HepG2 (cell line): ENCODE results near the gene DCTN1. TPM values are rescaled to one million over a fixed set of nuclear protein-coding genes. Genes with fewer than 3 reads are reported as not detected.

Source experiments
- AHR ChIP-seq: IDR thresholded peaks from 2 replicates; pipeline ENCODE4 v1.6.1; 2018; ENCODE audit warnings: missing genetic modification reagents, missing compliant biosample characterization
- FOXK2 ChIP-seq: fragments of 450-650 bp; IDR thresholded peaks from 2 replicates; pipeline ENCODE4 v1.6.1; 2016
- GTF3A ChIP-seq: sonication (generic); formaldehyde crosslinking; conservative IDR thresholded peaks from 2 replicates; pipeline ENCODE4 v1.4.0; 2020; ENCODE audit warnings: mild to moderate bottlenecking, missing genetic modification reagents
- HCFC1 ChIP-seq: fragments of 150-350 bp; IDR thresholded peaks from 2 replicates; pipeline ENCODE4 v1.6.1; 2014; ENCODE audit warnings: low read depth, low read length
- HNRNPUL1 ChIP-seq: fragments of 200-400 bp; formaldehyde crosslinking; IDR thresholded peaks from 2 replicates; pipeline ENCODE4 v1.6.1; 2017; ENCODE audit warnings: low read depth, mild to moderate bottlenecking, low read length, moderate library complexity
- MAFK ChIP-seq, 2 experiments: IDR thresholded peaks in 1 of 2; conservative IDR thresholded peaks in 1 of 2; 2 replicates each; pipeline ENCODE4 v1.6.1; 2011; ENCODE audit warnings: improper control_type of control experiment in 2 of 2, low read length in 2 of 2
- MATR3 ChIP-seq: sonication (generic); formaldehyde crosslinking; IDR thresholded peaks from 2 replicates; pipeline ENCODE4 v1.4.0; 2020; ENCODE audit warnings: missing genetic modification reagents
- MEIS1 ChIP-seq: sonication (generic); formaldehyde crosslinking; IDR thresholded peaks from 2 replicates; pipeline ENCODE4 v1.9.0; 2021; ENCODE audit warnings: mild to moderate bottlenecking, missing genetic modification reagents, moderate library complexity, borderline replicate concordance
- MTF2 ChIP-seq: sonication (generic); formaldehyde crosslinking; IDR thresholded peaks from 2 replicates; pipeline ENCODE4 v1.5.0; 2020; ENCODE audit warnings: missing genetic modification reagents, borderline replicate concordance
- MYC ChIP-seq: sonication (generic); formaldehyde crosslinking; IDR thresholded peaks from 2 replicates; pipeline ENCODE4 v1.9.0; 2021; ENCODE audit warnings: missing genetic modification reagents, borderline replicate concordance
- RAD51 ChIP-seq: fragments of 450-650 bp; IDR thresholded peaks from 2 replicates; pipeline ENCODE4 v1.6.1; 2016; ENCODE audit warnings: borderline replicate concordance
- REXO4 ChIP-seq: sonication (generic); formaldehyde crosslinking; IDR thresholded peaks from 2 replicates; pipeline ENCODE4 v1.8.0; 2022; ENCODE audit warnings: missing genetic modification reagents, mild to moderate bottlenecking, borderline replicate concordance
- RFX1 ChIP-seq: fragments of 450-650 bp; IDR thresholded peaks from 2 replicates; pipeline ENCODE4 v1.6.1; 2017
- ZNF180 ChIP-seq: sonication (generic); formaldehyde crosslinking; IDR thresholded peaks from 2 replicates; pipeline ENCODE4 v1.4.0; 2020; ENCODE audit warnings: low read depth, missing genetic modification reagents, borderline replicate concordance
- ZNF572 ChIP-seq: sonication (generic); formaldehyde crosslinking; IDR thresholded peaks from 2 replicates; pipeline ENCODE4 v1.5.1; 2020; ENCODE audit warnings: mild to moderate bottlenecking, missing genetic modification reagents
- ZNF850 ChIP-seq: sonication (generic); formaldehyde crosslinking; conservative IDR thresholded peaks from 2 replicates; pipeline ENCODE4 v1.9.0; 2021; ENCODE audit warnings: mild to moderate bottlenecking, missing genetic modification reagents
- polyA plus RNA-seq, 8 experiments: library from polyadenylated mRNA; depleted of rRNA in 3 of 8; stranded (reverse) in 7 of 8; unstranded in 1 of 8; fragments of >200 nt; fragmentation: Illumina TruSeq in 4 of 8; extraction: Trizol in 4 of 8; gene quantifications; 2 replicates each; pipeline versions ENCODE4 v1.2.1 to v1.2.3, GENCODE V29; 2011 to 2016; ENCODE audit warnings: low read depth in 4 of 8, missing spikeins in 1 of 8, mixed read lengths in 1 of 8; ENCODE audit not compliant: insufficient read depth in 1 of 8
- total RNA-seq, 5 experiments: library from RNA; depleted of rRNA; stranded (reverse); fragments of >200 nt; fragmentation: Illumina TruSeq; extraction: Trizol; gene quantifications; 2 replicates each; pipeline ENCODE4 v1.2.3, GENCODE V29; 2016; ENCODE audit warnings: low read depth in 1 of 5
- TF ChIP-seq, protein P1 (sequence below): sonication (generic); formaldehyde crosslinking; IDR thresholded peaks from 2 replicates; pipeline ENCODE4 v1.5.0; 2020; ENCODE audit warnings: mild to moderate bottlenecking, missing genetic modification reagents
- TF ChIP-seq, protein P2 (sequence below): sonication (generic); formaldehyde crosslinking; IDR thresholded peaks from 2 replicates; pipeline ENCODE4 v1.4.0; 2020; ENCODE audit warnings: missing genetic modification reagents
- TF ChIP-seq, protein P3 (sequence below): sonication (generic); formaldehyde crosslinking; IDR thresholded peaks from 2 replicates; pipeline ENCODE4 v1.5.1; 2020; ENCODE audit warnings: mild to moderate bottlenecking, missing genetic modification reagents, moderate library complexity
- TF ChIP-seq, protein P4 (sequence below): sonication (generic); formaldehyde crosslinking; IDR thresholded peaks from 2 replicates; pipeline ENCODE4 v1.5.0; 2020; ENCODE audit warnings: mild to moderate bottlenecking, missing genetic modification reagents, borderline replicate concordance

The DCTN1 gene
- total and polyA plus RNA-seq, 2 of the 13 experiments (the other 11 are each of a cell fraction or from before 2014, with no cell fraction given) = 73.2 to 122 TPM

DNA sequence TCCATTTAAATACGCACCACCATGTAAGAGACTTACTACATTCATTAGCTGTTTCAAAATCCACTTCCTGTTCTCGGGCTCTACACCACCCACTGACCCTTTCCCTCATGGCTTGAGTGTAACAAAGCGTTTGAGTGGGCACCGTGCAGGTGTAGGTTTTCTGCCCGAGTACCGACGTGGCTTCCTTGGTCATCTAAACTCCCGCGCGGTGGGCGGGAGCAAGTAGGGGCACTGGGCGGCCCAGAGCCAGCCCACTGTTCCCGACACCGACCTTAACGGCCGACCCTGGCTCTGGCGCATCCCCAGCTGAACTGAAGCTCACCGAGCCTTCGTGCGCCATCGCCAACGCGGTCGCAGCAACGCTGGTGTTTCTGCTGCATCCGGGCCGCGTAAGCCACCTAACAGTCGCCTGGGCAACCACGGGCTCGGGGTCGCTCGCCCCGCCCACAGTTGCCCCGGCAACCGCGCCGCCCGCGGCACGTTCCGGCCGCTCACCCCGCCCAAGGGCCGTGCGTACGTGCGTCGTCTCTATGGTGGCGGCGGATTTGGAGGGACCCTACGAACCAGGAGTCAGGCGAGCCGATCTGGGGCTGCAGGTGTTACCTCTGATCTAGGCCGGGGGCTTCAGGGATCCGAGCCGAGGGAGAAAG lies 41.2 kb upstream of the DCTN1 start, which contains the start of the genes C2orf81 and WDR54 (continued):
- TF ChIP-seq, protein P1, sequence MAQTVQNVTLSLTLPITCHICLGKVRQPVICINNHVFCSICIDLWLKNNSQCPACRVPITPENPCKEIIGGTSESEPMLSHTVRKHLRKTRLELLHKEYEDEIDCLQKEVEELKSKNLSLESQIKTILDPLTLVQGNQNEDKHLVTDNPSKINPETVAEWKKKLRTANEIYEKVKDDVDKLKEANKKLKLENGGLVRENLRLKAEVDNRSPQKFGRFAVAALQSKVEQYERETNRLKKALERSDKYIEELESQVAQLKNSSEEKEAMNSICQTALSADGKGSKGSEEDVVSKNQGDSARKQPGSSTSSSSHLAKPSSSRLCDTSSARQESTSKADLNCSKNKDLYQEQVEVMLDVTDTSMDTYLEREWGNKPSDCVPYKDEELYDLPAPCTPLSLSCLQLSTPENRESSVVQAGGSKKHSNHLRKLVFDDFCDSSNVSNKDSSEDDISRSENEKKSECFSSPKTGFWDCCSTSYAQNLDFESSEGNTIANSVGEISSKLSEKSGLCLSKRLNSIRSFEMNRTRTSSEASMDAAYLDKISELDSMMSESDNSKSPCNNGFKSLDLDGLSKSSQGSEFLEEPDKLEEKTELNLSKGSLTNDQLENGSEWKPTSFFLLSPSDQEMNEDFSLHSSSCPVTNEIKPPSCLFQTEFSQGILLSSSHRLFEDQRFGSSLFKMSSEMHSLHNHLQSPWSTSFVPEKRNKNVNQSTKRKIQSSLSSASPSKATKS (CRISPR knock-in tag) = no peak
- TF ChIP-seq, protein P2, sequence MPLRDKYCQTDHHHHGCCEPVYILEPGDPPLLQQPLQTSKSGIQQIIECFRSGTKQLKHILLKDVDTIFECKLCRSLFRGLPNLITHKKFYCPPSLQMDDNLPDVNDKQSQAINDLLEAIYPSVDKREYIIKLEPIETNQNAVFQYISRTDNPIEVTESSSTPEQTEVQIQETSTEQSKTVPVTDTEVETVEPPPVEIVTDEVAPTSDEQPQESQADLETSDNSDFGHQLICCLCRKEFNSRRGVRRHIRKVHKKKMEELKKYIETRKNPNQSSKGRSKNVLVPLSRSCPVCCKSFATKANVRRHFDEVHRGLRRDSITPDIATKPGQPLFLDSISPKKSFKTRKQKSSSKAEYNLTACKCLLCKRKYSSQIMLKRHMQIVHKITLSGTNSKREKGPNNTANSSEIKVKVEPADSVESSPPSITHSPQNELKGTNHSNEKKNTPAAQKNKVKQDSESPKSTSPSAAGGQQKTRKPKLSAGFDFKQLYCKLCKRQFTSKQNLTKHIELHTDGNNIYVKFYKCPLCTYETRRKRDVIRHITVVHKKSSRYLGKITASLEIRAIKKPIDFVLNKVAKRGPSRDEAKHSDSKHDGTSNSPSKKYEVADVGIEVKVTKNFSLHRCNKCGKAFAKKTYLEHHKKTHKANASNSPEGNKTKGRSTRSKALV (CRISPR knock-in tag) = peak; percentile 75; the same call in 1 of the 2 replicates
- TF ChIP-seq ZNF572 (CRISPR knock-in tag) (0 out of 2 replicates have a peak, but pooled peaks have one; percentile 39), GTF3A (CRISPR knock-in tag) (no peak), MTF2 (CRISPR knock-in tag) (no peak), MYC (CRISPR knock-in tag) (peak; percentile 68; the same call in 1 of the 2 replicates), MAFK (conservative IDR thresholded peaks at IDR 0.05 in 1 of 2, IDR thresholded peaks at IDR 0.05 in 1 of 2; ENCODE audit: low read length in 2 of 2) (no peak), HNRNPUL1 (no peak), AHR (no peak), HCFC1 (peak; percentile 6; the same call in 1 of the 2 replicates), MEIS1 (CRISPR knock-in tag) (0 out of 2 replicates have a peak, but pooled peaks have one; percentile 50), MATR3 (no peak), RFX1 (peak; percentile 99), ZNF180 (no peak), FOXK2 (no peak), ZNF850 (no peak), RAD51 (no peak), REXO4 (CRISPR knock-in tag) (no peak)
- TF ChIP-seq, protein P3, sequence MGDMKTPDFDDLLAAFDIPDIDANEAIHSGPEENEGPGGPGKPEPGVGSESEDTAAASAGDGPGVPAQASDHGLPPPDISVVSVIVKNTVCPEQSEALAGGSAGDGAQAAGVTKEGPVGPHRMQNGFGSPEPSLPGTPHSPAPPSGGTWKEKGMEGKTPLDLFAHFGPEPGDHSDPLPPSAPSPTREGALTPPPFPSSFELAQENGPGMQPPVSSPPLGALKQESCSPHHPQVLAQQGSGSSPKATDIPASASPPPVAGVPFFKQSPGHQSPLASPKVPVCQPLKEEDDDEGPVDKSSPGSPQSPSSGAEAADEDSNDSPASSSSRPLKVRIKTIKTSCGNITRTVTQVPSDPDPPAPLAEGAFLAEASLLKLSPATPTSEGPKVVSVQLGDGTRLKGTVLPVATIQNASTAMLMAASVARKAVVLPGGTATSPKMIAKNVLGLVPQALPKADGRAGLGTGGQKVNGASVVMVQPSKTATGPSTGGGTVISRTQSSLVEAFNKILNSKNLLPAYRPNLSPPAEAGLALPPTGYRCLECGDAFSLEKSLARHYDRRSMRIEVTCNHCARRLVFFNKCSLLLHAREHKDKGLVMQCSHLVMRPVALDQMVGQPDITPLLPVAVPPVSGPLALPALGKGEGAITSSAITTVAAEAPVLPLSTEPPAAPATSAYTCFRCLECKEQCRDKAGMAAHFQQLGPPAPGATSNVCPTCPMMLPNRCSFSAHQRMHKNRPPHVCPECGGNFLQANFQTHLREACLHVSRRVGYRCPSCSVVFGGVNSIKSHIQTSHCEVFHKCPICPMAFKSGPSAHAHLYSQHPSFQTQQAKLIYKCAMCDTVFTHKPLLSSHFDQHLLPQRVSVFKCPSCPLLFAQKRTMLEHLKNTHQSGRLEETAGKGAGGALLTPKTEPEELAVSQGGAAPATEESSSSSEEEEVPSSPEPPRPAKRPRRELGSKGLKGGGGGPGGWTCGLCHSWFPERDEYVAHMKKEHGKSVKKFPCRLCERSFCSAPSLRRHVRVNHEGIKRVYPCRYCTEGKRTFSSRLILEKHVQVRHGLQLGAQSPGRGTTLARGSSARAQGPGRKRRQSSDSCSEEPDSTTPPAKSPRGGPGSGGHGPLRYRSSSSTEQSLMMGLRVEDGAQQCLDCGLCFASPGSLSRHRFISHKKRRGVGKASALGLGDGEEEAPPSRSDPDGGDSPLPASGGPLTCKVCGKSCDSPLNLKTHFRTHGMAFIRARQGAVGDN (CRISPR knock-in tag) = peak; percentile 97
- TF ChIP-seq, protein P4, sequence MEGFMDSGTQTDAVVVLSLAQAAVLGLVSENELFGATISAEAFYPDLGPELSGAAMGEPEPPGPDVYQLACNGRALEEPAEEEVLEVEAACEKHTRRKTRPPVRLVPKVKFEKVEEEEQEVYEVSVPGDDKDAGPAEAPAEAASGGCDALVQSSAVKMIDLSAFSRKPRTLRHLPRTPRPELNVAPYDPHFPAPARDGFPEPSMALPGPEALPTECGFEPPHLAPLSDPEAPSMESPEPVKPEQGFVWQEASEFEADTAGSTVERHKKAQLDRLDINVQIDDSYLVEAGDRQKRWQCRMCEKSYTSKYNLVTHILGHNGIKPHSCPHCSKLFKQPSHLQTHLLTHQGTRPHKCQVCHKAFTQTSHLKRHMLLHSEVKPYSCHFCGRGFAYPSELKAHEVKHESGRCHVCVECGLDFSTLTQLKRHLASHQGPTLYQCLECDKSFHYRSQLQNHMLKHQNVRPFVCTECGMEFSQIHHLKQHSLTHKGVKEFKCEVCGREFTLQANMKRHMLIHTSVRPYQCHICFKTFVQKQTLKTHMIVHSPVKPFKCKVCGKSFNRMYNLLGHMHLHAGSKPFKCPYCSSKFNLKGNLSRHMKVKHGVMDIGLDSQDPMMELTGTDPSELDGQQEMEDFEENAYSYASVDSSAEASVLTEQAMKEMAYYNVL (CRISPR knock-in tag) = peak; percentile 50
